ENCODE measurements around the gene GCLC. TPM values are rescaled to one million over a fixed set of nuclear protein-coding genes. Genes with fewer than 3 reads are reported as not detected.
"Not testable (repeated sequence)": the region's sequence is repeated elsewhere in the genome, so short reads cannot be mapped to it uniquely, and the experiment has no call there.

The GCLC gene
- total RNA-seq, 2 experiments from 2014 or later, result 30.9 to 34.4 TPM

DNA sequence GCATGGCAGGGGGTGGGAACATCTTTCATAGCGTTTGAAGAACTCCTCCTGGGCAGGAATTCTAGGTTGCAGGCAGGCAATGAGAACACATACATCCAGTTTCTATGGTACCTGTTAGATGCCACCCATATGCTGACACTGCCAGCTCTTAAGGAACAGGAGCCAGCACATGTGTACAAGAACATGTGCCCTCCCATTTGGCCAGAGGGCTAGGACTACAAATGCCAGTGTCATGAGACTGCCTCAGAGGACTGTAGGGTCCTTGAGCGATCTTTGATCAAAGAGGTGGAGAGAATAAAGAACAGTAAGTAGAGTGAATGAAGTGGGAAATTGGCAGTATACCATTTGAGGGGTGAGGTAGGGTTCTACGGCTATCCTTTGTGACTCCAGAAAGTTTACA is 45.8 kb downstream of the GCLC start:
- ChIA-PET POLR2A (no interaction called here), CTCF (no interaction called here)

DNA sequence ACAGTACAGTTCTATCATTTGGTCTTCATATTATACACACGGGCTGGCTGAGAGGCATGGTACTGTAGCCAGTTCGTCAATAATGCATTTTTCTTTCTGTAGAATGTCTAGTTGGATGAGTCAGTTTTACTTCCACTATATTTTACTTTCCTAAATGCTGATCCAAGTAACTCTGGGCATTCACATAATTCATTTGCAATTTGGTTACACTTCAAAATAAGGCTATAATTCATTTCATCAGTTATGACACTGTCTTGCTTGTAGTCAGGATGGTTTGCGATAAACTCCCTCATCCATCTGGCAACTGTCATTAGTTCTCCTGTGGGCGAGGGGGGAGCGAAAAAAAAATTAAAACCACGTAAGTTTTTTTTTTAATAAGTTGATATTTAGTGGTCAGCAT is 46.3 kb downstream of the GCLC start:
- ChIA-PET POLR2A (no interaction called here), CTCF (no interaction called here)

DNA sequence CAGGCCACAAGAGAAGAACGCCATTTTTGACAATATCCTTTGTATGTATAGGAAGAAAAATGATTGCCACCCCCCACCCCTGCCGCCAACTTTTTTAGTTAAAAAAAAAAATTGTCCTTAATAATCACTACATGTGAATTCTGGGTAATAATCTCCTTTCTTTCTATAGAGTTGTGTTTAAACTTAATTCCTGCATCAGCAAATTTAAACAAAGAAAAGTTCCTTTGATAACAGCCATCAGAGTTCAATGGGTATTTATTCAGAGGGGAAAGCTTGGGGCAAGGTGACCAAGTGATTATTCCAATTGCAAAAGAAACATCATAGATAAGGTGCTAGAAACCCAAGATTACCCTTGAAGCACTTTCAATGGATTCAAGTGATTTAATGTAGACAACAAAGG is 47.0 kb downstream of the GCLC start:
- ChIA-PET POLR2A (no interaction called here), CTCF (no interaction called here)

DNA sequence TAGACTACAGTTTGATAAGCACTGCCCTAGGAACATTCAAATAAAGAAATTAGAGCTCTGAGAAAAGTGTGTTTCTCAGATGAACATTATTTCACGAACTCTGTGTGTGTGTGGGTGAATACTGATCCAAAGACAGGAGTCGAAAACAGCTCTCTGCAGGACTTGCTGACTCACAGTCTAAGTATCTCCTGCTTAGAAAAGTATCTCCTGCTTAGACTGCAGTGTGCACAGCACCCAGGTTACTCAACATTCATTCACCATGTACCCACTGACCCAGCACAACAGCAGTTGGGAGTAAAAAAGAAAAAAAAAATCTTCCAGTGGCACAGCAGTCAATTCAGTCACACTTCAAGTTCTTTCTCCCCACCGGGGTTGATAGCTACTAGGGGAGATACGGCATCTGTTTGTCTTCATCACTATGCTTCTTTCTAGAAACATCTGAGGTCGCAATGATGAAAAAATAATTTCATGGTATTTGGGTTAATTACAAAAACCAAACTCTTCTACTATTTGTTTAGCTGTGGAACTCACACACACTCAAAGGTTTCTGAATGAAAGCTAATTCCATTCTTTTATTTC is 48.0 kb downstream of the GCLC start:
- POLR2A ChIA-PET, result no interaction called here

DNA sequence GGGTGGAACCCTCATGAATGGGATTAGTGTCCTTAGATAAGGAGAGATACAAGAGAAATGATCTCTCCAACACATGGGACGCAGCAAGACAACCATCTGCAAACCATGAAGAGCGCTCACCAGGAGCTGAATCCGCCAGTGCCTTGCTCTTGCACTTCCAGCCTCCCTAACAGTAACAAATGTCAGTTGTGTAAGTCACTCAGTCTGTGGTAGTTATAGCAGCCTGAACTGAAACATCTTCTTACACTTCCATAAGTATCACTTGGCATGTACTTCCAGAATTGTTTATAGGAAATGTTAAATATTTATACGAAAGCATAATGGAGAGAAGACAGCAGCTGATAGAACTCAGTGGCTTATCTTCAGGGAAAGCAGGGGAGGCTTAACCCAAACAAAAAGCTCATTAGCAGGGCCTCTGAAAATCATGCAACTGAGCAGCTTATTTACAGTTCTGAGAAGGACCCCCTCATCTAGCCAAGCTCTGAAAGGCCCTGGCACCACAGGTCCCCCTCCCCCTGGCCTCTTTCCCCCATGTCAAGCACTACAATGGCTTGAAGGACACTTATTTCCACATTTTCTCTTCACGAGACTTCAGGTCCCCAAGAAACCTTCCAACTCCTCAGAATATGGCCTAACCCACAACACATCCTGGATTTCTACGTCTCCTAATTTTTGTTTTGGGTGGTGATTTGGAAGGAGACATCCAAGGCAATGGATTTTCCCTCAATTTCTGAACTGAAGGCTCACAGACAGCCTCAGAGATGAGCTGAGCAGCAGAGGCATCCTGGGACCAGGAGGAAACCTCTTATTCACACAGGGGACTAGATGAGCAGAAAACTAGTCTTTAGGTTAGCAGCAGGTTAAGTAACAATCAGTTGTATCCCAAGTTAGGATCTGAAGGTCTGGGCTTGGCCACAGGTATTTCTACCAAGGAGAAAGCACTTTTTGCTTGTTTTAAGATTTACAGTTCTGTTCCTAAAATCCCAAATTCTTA is 49.1 kb downstream of the GCLC start:
- ChIA-PET CTCF (interaction anchor here (0.6 to 2.2 kb wide), 5 partner anchors 12 to 230 kb away, joined by 3 to 6 read pairs (median 4); no protein-coding TSS in a partner anchor), POLR2A (no interaction called here)

More for the DNA sequence above, 48.0 kb downstream of the GCLC start:
- CTCF ChIA-PET, result interaction anchor here (1.0 to 2.2 kb wide), 3 partner anchors 13 to 155 kb away, joined by 3 to 6 read pairs (median 4); no protein-coding TSS in a partner anchor

DNA sequence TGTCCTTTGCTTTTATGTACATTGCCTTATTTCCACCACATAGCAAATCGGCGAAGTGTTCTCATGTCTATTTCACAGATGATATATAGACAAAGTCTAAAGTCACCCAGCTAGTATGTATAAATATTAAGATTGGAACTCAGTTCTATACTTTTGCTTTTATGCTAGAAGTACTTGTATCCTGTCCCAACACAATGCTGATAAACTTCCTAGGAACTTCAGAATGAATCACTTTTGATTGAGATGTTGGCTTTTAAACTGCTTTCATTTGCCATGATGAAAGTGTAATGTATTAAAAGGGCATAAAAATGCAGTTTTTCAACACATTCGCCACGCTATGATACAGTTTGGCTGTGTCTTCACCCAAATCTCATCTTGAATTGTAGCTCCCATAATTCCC is 50.8 kb downstream of the GCLC start:
- POLR2A ChIA-PET, result interaction anchor here (0.7 to 1.7 kb wide), 3 partner anchors 50 to 158 kb away, joined by 3 to 7 read pairs (median 5); partner anchors contain the start of gene GCLC

DNA sequence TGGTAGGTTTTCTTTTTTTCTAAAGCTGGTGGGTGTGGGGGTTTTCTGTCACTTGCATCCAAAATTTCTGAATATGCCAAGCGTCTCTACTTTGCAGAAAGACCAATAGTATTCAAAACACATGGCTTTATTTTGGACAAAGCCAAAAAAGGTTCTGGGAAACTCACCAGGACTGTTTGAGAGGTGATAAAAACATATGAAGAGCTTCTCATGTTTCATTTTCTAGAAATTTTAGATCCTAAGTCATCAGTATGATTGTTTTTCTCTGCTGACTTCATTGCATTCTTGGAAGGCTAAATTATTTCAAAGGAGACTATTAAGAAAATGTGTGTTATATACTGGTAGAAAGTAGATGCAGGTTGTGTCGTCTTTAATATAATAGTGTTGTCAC is 51.3 kb downstream of the GCLC start:
- CTCF ChIA-PET, result interaction anchor here (0.8 to 2.8 kb wide), 18 partner anchors 11 to 498 kb away, joined by 3 to 22 read pairs (median 4); partner anchors contain the start of gene GCLC
- POLR2A ChIA-PET, result interaction anchor here (0.7 to 1.7 kb wide), 3 partner anchors 51 to 158 kb away, joined by 3 to 7 read pairs (median 5); partner anchors contain the start of gene GCLC

More for the DNA sequence above, 50.8 kb downstream of the GCLC start:
- CTCF ChIA-PET, result interaction anchor here (1.0 to 2.8 kb wide), 8 partner anchors 50 to 319 kb away, joined by 3 to 22 read pairs (median 7); partner anchors contain the start of gene GCLC

DNA sequence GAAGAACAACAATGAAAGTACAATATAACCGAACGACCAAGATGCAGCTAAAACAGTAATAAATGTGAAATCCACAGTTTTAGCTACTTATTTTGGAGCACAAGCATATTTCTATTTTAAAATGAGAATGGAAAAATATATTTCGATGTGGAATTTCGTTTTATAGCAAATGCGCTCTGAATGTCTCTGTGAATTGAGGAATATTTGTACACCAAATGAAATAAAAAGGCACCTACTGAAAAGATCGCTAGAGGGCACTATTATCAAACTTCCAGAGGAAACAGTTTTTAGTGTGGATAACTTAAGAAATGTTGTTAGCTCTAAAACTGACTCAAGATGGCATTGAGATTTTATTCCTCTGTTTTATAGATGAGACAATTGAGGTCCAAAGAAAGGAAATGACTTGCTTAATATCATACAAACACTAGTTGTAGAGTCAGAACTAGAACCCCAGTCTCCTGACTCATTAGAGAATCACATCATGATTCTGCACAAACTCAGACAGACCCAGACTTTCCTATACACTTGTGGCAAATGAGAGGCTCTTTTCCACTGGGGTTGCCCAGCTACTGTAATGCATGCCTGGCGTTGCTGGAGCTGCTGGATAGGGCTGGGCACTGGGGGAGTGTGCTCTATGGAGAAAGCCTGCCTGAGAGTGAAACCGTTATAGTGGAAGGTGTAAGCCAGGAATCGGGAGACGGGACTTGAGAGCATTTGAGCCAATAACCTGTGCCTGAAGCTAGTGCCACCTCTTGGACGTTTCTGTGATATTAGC is 51.9 kb downstream of the GCLC start:
- POLR2A ChIA-PET, result interaction anchor here (0.7 to 1.7 kb wide), 4 partner anchors 51 to 159 kb away, joined by 3 to 7 read pairs (median 4); partner anchors contain the start of gene GCLC

DNA sequence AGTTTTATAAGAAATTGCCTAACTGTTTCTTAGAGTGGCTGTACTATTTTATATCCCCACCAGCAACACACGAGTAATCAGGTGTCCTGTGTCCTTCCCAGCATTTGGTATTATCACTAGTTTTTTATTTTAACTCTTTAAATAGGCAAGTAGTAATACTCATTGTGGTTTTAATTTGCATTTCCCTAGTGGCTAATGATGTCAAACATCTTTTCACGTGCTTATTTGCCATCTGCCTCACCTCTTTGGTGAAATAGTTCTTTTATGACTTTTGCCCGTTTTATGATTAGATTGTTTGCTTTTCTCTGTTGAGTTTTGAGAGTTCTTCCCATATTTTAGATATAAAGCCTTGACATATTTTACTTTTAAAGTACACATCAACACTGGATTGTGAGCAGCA is 57.8 kb downstream of the GCLC start:
- POLR2A ChIA-PET, result no interaction called here
- CTCF ChIA-PET, result no interaction called here

More for the DNA sequence above, 51.9 kb downstream of the GCLC start:
- CTCF ChIA-PET, result interaction anchor here (0.5 to 2.8 kb wide), 26 partner anchors 10 to 497 kb away, joined by 3 to 22 read pairs (median 3); partner anchors contain the start of gene GCLC

DNA sequence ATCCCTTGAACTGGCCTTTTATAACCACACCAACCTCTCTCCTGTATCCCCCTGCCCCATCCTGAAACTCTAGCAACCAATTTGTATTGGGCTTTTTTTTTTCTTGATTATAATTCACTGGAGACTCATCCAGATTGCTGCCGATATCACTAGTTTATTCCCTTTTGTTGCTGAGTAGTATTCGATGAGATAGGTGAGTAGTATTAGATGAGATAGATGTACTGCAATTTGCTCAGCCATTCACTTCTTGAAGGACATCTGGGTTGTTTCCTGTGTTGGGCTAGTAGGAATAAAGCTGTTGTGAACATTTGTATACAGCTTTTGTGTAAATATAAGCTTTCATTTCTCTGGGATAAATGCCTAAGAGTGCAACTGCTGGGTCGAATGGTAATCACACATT is 58.2 kb downstream of the GCLC start:
- CTCF ChIA-PET, result no interaction called here

DNA sequence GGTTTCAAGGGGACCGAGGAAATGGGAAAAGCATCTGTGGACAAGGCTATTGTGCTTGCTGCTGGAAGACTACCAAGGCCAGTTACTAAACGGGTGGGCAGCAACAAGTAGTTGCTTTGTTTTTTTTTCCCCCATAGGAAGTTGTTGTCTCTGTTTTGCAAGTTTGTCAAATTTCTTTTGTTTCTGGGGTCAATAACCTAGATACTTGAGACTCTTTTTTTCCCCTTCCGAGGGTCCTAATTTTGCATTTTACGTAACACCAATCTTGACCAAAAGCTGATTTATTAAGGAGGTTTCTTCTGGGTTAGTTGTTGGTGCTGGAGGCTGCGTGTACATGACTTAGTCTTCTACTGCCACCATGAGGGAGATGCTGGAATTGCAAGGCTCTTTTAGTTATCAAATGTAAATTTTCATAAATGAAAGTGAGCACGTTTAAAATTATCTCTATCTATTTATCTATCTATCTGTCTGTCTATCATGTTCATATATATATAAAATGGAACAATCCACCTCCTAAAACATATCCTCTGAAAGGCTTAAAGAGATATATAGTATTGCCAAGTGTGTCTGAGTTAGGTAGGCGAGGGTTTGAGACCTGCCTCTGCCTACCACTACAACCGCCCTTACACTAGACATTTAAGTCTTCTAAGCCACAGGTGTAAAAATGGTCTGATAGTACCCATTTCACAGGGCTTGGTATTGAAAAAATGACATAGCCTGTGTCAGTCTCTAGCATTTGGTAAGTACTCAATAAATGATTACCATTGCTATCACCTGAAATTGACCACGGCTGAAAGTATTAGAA is 60.2 kb downstream of the GCLC start:
- ChIA-PET CTCF (interaction anchor here (0.6 to 3.0 kb wide), 13 partner anchors 12 to 313 kb away, joined by 3 to 14 read pairs (median 4); no protein-coding TSS in a partner anchor), POLR2A (no interaction called here)

More for the DNA sequence above, 58.2 kb downstream of the GCLC start:
- POLR2A ChIA-PET, result no interaction called here

DNA sequence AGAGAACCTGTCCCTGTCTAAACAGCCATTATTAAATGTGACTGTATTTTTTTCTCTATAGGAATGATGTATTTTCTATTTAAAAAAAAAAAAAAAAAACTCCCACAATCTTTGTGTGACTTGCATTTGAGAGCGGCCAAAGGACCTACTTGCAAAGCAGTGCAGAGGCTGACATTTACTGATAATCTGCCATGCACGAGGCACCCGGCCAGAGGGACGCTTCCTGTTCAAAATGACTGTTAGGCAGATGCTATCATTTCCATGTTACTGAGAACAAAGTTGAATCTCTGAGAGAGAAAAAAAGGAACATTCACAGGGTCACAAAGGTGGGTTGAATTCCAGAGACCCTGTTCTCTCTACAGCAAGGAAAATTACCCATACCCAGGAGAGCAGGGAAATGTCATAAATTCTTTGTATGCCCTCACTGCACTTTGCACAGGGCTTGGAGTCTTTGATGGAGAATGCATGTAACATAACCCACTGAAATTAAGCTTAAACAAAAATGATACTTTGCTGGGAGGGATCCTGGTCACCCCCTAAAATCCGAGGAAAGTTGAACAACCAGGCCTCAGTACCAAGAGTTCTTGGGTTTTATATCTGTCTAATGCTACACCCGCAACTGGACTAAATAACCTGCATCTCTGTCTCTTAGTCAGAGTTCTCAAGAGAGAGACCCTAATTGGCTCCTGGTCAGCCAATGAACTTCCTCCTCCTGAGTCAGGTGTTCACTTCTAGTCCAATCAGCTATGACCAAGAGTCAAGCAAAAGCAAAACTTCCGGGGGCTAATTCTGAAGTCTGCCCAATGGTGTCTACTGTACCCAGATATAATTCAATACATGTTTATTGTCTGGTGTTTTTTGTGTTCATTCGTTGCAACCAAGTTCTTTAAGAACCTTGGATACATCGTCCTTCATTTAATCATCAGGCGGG is 61.2 kb downstream of the GCLC start:
- ChIA-PET CTCF (interaction anchor here (0.7 to 3.0 kb wide), 12 partner anchors 10 to 312 kb away, joined by 3 to 14 read pairs (median 3); no protein-coding TSS in a partner anchor), POLR2A (no interaction called here)

DNA sequence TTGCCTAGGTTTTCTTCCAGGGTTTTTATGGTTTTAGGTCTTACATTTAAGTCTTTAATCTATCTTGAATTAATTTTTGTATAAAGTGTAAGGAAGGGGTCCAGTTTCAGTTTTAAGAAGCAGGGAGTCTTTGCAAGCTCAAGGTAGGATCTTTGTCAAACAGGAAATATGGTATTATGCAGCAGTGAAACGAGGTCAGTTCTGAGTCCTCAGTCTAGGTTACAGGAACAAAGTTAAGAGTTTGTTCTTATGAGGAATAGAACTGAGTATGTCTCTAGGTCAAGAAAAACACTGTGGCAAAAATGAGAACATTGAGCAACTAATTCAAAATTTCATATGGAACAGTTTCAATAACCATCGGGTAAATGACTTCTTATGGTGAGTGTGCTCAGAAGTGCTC is 63.6 kb downstream of the GCLC start:
- POLR2A ChIA-PET, result no interaction called here

DNA sequence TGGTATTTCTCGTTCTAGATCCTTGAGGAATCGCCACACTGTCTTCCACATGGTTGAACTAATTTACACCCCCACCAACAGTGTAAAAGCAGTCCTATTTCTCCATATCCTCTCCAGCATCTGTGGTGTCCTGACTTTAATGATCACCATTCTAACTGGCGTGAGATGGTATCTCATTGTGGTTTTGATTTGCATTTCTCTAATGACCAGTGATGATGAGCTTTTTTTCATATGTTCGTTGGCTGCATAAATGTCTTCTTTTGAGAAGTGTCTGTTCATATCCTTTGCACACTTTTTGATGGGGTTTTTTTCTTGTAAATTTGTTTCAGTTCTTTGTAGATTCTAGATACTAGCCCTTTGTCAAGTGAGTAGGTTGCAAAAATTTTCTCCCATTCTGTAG is 64.1 kb downstream of the GCLC start:
- CTCF ChIA-PET, POLR2A ChIA-PET: not testable (repeated sequence)

More for the DNA sequence above, 63.6 kb downstream of the GCLC start:
- CTCF ChIA-PET, result no interaction called here

DNA sequence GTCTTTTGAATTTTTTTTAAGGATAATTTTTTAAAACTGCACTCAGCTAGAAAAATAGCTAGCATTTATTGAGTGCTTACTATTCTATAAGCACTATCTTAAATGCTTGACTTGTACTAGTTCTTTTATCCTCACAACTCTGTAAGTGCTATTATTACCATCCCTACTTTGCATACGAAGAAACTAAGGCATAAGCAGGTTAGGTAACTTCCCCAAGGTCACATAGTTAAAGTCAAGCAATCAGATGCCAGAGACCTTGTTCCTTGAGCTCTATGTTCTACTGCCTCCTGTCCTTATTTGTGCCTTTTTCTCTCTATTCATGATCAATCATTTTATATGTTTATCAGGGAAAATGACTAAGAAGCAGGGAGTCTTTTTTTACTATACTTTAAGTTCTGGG is 65.0 kb downstream of the GCLC start:
- POLR2A ChIA-PET, result no interaction called here
- CTCF ChIA-PET, result no interaction called here

DNA sequence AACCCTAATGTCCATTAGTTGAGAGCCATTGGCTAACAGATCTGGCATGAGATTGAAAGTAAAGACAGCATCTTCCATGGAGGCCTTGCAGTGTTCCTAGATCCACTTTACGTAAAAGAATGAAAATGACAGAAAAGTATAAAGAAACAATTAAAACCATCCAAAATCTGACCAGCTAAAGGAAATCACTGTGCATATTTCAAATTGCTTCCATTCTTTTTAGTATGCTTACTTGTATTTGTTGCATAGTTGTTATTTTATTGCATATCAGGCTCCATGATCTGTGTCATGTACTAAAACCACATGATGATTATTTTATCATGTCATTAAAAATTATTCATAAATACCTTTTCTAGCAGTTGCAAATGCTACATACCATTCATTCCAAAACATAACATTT is 67.9 kb downstream of the GCLC start:
- ChIA-PET POLR2A (no interaction called here), CTCF (no interaction called here)

DNA sequence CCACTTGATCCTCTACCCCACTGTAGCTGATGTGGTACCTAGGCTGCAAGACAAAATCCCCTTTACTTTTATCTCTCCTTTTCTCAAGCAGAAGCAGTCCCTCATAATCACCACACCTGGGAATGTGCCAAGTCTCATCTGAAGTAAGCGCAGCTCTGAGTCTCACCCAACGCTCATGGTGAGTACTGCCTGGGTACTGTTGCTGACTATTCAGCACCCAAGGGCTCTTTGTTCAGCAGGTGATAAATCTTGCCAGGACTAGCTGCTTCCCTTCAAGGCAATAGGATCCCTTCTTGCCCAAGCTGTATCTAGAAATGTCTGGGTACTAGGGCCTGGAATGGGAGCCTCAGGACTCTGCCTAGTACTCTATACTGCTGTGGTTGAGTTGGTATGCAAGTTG is 70.9 kb downstream of the GCLC start:
- ChIA-PET CTCF (no interaction called here), POLR2A (no interaction called here)

DNA sequence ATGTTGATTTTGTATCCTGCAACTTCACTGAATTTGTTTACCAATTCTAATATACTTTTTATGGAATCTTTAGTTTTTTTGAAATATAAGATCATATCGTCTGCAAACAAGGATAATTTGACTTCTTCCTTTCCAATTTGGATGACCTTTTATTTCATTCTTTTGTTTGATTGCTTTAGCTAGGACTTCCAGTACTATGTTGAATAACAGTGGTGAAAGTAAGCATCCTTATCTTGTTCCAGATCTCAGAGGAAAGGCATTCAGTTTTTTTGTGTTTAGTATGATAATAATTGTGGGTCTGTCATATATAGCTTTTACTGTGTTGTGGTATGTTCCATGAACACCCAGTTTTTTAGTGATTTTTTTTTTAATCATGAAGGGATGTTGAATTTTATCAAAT is 75.7 kb downstream of the GCLC start:
- CTCF ChIA-PET, result interaction anchor here (1.1 to 2.2 kb wide), 2 partner anchors 15 to 26 kb away, joined by 3 to 4 read pairs; no protein-coding TSS in a partner anchor
- POLR2A ChIA-PET, result no interaction called here

Measured in activated CD8-positive, alpha-beta memory T cell treated with anti-CD3 and anti-CD28 coated beads for 36 hours (primary cell).